ENCODE results near the gene SRY.
"Not testable (repeated sequence)": the region's sequence is repeated elsewhere in the genome, so short reads cannot be mapped to it uniquely, and the experiment has no call there.

The SRY gene

GRCh38 chrY:2787600-2787999 lies at the start of gene SRY:
Gene SRY, minus strand, starts transcription at chrY:2787682. Its CDS starts 79 bp downstream, at chrY:2787603.
- no peak for FAIRE-seq
- DNase-seq (ENCODE audit: insufficient read length, low spot score): no peak

- DNase-seq (ENCODE audit: insufficient read length, low spot score) (no peak), FAIRE-seq (no peak)
Measured at GRCh38 chrY:2837078-2837477, 49.6 kb upstream of the SRY start.

- FAIRE-seq (no peak), DNase-seq (ENCODE audit: insufficient read length, low spot score) (no peak)
Measured at GRCh38 chrY:2835230-2835629, 47.7 kb upstream of the SRY start.

GRCh38 chrY:2828497-2828896 lies 41.0 kb upstream of the SRY start:
- no peak for DNase-seq (ENCODE audit: insufficient read length, low spot score)
- FAIRE-seq: no peak

GRCh38 chrY:2824471-2824870 lies 37.0 kb upstream of the SRY start:
- no peak for DNase-seq (ENCODE audit: insufficient read length, low spot score)
- FAIRE-seq: no peak

- not testable (repeated sequence) for FAIRE-seq; DNase-seq (ENCODE audit: insufficient read length, low spot score)
Measured at GRCh38 chrY:2817146-2817896, 29.8 kb upstream of the SRY start.

- DNase-seq (ENCODE audit: insufficient read length, low spot score) (no peak), FAIRE-seq (no peak)
Measured at GRCh38 chrY:2800246-2800645, 12.8 kb upstream of the SRY start.

- DNase-seq (ENCODE audit: insufficient read length, low spot score) (no peak), FAIRE-seq (no peak)
Measured at GRCh38 chrY:2797991-2798390, 10.5 kb upstream of the SRY start.

- DNase-seq (ENCODE audit: insufficient read length, low spot score) (no peak), FAIRE-seq (no peak)
Measured at GRCh38 chrY:2796977-2797523, 9.6 kb upstream of the SRY start.

GRCh38 chrY:2789756-2790155 lies 2.3 kb upstream of the SRY start:
- DNase-seq (ENCODE audit: insufficient read length, low spot score) (no peak), FAIRE-seq (no peak)

GRCh38 chrY:2786876-2787512 lies 488 bp downstream of the SRY start:
- no peak for FAIRE-seq

More at GRCh38 chrY:2786876-2787512, 488 bp downstream of the SRY start:
- DNase-seq (ENCODE audit: insufficient read length, low spot score): no peak

Data from GM19239 (cell line).